C4-2B (cell line): ENCODE data around the gene NUP210.

Experiments
- CTCF ChIP-seq: fragments of 450-650 bp; conservative IDR thresholded peaks from 2 replicates; pipeline ENCODE4 v1.5.1; 2017; ENCODE audit warnings: mild to moderate bottlenecking
- ZFX ChIP-seq: fragments of 450-650 bp; IDR thresholded peaks from 2 replicates; pipeline ENCODE4 v1.6.1; 2017

DNA sequence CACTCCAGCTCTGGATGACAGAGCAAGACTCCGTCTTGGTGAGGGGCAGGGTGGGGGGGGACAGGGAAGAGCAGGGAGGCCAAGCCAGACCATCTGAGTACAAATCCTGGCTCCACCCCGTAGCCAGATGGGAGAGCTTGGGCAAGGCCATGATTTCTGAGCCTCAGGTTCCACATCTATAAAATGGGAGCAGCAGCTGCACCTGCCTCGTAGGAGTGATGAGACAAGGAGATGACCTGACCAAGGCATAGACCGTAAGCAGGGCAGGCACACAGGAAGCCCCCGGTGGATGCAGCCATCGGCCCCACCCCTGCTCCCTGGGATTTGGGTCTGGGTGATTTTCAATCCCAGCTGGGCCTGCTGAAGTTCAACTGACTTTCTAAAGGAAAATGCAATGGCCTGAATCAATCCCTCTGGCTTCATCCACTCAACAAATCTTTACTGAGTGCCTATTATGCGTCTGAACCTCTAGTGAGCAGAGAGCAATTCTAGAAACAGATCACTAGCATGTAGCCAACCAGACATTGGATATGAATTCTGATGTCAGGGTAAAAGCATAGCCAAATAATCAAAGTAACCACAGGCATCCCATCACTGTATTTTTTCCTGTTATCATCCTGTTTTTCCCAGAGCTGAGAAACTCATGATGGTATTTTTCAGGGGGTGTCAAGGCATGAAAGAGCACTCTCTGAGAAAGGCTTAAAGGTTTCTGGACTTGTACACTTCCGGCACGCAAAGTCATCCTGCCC lies 141.2 kb downstream of the NUP210 start:
- TF ChIP-seq CTCF (no peak), ZFX (no peak)
